ENCODE data around the gene GMPR2.

DNA sequence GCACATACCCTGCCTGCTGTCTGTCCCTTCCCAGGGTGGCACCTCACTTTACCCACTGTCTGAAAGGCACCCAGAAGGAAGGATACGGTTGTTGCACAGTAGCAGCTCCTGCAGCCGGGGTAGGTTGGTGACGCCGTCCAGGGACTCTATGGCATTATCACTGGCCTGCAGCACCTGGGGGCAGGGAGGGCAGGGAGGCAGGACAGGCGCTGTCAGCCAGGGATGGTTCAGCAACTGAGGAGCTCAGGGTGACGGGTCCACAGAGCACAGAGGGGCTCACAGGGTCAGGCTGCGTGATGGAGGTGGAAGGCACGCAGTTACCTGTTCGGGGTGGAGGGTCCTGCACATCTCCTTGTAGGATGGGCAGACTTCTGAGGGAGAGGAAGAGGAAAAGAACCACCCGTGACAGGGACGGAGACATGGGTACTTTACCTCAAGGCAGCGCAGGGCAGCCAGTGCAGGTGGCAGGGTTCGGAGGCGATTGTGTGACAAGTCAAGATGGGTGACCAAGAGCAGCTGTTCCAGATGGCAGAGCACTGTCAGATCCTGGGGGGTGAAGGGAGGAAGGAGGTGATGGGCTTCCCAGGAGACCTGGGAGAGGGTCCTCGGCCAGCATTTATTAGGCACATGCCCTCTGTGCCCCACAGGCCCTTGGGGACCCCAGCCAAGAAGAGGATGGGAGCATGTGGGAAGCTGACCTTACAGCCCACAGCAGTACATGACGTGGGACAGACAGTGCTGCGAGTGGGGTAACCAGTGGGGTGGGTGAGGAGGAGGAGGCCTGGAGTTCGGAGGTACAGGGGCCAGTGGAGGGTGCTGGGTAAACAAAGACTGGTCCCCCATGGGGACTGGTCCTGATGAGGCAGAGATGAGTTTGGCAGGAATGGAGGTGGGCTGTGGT is 33.9 kb downstream of the GMPR2 start:
- TF ChIP-seq, protein P1, sequence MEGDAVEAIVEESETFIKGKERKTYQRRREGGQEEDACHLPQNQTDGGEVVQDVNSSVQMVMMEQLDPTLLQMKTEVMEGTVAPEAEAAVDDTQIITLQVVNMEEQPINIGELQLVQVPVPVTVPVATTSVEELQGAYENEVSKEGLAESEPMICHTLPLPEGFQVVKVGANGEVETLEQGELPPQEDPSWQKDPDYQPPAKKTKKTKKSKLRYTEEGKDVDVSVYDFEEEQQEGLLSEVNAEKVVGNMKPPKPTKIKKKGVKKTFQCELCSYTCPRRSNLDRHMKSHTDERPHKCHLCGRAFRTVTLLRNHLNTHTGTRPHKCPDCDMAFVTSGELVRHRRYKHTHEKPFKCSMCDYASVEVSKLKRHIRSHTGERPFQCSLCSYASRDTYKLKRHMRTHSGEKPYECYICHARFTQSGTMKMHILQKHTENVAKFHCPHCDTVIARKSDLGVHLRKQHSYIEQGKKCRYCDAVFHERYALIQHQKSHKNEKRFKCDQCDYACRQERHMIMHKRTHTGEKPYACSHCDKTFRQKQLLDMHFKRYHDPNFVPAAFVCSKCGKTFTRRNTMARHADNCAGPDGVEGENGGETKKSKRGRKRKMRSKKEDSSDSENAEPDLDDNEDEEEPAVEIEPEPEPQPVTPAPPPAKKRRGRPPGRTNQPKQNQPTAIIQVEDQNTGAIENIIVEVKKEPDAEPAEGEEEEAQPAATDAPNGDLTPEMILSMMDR (IDR thresholded peaks at IDR 0.05) = no peak
- TF ChIP-seq POLR2AphosphoS5 (IDR thresholded peaks at IDR 0.05; ENCODE audit: insufficient read depth in 1 of 2, low read depth in 1 of 2) = no peak
